HK-2 (cell line): ENCODE results near the gene TBX1.

Experiments used
- DNase-seq: peaks from one replicate; pipeline ENCODE4 v3.0.0-alpha.2; 2018; ENCODE audit not compliant: unreplicated experiment

The TBX1 gene

DNA sequence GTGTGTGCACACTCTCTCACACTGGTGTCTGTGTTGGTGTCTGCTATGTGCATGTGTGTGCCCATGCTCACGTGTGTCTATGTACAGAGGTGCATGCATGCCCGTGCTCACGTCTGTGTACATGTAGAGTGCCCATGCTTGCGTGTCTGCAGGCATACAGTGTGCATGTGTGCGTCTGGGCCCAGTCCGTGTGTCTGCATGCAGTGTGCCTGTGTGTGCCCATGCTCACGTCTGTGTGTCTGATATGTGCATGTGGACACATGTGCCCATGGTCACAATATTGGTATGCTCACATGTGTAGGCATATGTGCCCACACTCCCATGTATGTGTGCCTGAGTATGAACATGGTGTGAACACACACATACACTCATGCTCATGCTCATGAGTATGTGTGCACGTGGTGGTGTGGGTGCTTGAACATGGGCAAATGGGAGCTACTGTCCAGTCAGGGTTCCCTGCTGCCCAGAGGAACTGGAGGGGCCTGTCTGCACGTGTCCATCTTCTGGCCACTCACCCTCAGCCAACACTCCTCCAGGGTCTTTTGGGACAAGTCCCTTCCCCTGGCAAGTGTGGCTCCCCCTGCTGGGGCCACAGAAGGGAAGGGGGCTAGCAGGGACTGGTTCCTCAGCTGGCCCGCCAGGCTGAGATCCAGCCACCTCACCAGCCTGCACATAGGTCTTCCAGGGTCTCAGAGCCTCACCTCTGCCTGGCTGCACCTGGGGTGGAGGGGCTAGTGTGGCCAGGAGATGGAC, 7.3 kb upstream of the TBX1 start:
- no peak for DNase-seq

DNA sequence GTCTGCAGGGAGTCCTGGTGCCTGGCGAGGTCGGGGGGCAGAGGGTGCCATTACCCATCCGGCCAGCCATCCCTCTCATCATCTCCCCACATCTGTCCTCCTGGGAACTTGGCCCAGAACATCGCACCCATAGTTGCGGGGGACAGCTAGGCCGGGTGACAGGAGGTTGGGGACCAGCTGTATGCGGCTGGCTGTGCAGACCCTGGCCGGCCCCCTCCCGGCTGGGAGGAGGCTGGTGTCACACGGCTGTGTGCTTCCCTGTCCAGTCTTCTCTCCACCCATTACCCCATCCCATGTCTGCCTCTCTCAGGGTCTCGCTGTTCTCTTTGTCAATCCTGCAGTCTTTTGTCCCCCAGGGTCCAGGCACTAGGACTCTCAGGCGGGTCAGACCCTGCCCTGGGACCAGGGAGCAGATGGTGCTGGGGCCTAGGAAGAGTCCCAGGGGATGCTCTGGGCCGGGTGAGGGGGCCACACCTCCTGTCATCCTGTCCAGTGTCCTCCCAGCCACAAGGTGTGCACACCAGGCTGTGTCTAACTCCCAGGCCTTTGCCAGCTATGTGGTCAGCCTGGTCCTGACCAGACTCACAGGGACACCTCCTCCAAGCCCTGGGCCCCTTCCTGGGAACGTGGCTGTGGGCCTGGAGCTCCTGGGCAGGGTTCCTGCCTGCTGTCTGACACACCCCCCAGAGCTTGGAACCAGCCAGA, 6.4 kb upstream of the TBX1 start:
- no peak for DNase-seq

DNA sequence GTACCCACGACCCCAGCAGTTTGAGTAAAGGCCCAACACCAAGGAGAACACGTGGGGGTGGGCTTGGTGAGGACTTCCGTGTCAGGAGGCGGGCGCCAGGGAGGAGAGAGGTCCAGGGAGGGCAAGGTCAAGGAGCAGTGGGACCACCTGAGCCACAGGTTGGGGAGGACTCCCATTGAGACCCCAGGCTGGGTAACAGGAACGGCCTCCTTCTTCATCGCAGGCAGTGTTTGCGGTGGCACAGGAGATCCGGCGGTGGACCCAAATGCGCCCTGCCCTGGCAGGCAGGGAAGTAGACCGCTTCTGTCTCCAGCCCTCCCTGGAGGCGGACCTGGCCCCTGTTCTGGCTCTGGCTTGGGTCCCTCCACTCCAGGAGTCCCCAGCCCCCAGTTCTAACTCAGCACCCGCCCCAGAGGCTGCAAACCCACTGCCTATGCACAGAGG, 5.9 kb upstream of the TBX1 start:
- no peak for DNase-seq

- no peak for DNase-seq
Measured at GRCh38 chr22:19755145-19755710, 5.3 kb upstream of the TBX1 start.

GRCh38 chr22:19755722-19756287, 4.8 kb upstream of the TBX1 start:
- no peak for DNase-seq

DNA sequence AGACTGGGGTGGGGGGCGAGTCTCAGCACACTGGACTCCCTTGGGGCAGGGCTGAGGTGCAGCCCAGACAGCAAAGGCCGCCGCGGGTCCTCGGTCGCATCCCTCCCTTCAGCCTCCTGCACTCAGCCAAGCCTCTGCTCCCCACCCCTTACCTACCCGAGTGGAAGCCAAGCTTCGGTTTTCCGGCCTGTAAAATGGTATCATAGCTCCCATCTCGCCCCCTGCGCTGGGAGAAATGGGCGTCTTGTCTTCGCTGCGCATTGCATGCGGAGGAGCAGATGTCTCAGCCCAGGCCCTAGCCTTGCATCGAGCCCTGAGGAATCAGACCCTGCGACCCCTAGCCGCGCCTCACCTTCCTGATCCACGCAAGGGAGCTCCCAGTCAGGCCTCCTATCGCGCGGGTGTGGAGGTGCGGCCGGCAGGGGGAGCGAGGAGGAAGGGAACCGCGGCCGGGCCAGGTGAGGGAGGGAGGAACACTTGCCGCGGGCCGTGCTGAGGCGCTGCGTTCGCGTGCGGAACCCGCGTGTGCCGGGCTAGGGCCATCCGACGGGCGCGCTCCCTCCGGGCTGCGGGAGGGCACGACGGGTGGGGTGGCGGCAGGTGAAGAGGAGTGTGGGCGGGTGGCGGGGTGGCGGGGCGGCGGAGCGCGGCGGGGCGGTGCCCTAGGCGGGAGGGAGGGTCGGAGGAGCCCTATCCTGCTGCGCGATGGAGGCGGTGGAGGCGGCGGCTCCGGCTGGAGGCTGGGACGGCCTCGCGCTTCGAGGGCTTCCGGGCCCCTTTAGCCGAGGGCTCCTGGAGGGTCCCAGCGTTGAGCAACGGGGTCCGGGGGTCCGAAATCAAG, 4.1 kb upstream of the TBX1 start:
- peak; percentile 23 for DNase-seq

DNA sequence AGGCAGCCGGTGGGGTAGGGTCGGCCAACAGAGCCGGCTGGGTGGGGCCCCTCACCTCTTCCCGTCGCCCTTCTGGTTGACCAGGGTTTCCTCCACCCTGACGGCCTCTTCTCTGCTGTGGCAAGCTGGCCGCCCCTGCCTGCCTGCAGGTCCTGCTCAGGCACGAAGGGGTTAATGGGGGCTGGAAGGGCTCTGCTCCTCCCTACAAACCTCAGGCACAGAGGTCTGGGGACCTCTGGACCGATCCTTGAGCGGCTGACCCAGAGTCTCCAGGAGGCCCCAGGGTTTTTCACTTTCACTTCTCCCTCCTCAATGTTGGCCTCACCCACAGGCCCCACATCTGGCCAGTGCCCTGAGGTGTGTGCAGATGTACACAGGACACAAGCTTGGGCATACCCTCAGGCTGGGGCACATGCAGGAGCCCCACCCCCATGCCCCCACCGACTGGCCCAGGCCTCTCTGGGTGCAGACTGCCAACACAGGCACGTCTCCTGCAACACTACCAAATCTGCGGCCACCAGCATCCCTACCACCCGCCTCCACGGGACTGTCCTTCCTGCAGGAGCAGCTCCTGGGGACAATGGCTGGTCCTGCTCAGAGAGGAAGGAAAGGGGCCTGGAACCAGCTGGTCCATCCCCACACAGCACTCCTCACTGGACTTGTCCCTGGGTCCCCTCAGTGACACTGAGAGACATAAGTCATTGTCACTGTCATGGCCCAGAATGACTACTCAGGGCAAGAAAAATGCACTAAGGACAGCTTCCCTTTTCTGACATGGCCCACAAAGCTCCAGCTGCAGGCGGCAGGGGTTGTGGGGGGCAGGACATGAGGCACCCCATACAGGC, 3.2 kb upstream of the TBX1 start:
- DNase-seq = no peak

DNA sequence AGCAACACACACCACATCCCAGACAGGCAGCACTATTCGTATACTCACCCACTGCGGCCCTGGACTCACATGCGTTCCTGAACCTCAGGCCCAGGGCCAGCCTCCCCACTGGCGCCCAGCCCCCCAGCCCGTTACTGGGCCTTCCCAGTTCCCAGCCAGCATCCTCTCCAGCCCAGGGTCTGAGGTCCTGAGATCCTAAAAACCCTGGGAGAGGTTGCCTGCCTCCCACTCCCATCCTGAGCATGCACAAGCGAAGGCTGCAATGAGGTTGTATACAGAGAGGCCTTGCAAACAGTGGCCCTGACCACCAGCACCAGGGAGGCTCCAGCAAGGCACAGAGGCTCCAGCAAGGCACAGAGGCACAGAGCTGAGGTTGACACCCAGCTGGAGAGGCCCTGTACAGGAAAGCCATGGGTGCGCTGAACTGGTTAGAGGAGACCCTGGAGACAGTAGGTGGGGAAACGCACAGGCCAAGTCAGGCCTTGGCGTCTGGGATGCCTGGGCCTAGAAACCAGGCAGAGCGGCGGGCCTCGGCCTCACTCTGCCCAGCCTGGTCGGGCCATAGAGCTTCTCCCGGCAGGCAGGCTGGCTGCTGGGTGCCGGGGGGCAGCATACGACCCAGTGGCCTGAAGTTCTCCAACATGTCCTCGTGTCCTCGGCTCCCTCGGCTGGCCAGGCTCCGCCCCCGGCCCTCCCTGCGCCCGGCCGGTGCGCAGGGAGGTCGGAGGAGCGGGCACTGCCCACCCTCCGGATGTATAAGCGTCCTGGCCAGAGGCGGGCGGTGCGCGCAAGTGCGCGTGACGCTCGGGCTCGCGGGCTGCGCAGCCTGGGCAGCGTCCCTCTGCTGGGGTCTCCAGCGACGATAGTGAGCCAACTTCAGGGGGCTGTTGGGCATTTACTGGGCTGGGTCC, 2.3 kb upstream of the TBX1 start:
- no peak for DNase-seq

DNA sequence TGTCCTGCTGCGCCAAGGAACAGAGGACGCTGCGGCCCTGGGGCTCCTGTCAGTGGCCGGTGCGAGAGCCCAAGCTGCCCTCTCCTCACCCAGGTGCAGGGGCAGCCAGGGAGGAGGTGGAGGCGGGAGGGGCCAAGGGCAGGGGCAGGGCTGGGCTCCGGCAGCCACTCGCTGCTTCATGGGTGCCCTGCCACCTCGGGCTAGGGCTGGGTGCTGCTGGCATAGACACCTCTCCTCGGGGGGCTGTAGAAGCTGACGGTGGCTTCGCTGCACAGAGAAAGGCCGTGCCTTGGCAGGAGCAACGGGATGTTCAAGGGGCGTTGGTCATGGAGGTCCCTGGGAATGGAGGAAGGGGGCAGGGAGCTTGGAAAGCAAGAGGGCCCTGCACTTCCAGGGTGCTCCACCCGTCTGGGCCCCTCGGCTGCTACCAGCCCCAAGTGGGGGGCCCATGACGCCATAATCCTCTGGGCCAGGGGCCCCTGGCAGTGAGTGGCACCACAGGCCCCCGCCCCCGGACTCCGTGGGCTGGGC, 1.6 kb upstream of the TBX1 start:
- no peak for DNase-seq

- no peak for DNase-seq
Measured at GRCh38 chr22:19759427-19760057, 1.0 kb upstream of the TBX1 start.

DNA sequence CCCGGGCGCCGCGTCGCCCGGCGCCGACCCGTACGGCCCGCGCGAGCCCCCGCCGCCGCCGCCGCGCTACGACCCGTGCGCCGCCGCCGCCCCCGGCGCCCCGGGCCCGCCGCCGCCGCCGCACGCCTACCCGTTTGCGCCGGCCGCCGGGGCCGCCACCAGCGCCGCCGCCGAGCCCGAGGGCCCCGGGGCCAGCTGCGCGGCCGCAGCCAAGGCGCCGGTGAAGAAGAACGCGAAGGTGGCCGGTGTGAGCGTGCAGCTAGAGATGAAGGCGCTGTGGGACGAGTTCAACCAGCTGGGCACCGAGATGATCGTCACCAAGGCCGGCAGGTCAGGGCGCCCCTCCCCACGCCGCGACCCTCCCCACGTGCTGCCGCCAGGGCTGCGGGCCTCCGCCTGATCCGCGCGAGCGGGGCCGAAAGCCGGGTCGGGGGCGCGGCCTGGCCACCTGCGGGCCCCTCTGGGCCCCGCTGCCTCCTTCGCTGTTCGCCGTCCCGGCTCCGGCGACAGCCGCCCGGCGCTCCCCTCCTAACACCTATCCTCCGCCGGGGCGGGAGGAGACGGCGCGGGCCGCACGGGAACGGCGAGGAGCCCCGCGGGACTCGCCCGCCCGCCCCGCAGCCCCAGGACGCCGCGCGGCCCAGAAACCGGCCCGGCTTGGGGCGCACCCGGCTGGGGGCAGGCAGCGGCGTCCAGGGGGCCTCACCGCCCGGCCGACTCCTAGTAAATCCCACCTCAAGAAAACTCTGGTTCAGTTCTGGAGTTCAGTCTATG, 560 bp downstream of the TBX1 start:
- DNase-seq = no peak

DNA sequence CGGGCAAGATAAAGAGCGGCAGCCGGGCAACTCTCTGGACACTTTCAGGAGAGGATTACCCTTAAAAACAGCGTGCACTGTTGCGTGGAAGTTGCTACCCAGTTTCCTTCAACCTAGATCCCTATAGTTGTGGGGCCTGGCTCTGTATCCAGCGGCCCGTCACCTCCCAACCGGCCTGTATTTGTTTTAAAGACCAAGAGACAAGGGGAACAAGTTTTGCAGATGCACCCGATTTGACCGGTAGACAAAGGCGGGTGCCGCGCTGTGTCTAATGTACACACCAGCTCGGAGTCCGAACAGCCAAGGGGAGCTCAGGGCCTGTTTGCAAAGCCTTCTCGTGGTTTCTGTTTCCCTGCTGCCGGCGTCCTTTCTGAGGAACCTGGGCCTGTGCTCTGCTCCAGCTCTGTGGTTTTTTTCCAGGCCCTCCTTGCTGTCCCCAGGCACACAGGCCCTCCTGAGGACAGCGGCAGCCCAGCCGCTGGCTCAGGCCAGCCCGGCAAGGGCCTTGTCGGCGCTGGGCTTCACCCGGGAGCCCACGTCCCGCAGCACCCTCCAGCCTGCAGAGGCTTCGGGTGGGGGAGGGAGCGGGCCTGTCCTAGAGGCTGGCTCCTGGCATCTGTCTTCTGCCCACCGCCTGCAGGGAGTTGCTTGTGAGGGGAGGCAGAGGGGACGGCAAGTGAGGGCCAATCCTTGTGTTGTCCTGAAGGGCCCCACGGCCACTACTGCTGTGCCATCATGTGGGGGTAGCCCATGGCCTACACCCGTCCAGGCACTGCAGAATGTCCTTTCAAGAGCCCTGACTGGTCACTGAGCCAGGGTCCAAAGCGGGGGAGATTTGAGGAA, 1.4 kb downstream of the TBX1 start:
- DNase-seq = no peak

DNA sequence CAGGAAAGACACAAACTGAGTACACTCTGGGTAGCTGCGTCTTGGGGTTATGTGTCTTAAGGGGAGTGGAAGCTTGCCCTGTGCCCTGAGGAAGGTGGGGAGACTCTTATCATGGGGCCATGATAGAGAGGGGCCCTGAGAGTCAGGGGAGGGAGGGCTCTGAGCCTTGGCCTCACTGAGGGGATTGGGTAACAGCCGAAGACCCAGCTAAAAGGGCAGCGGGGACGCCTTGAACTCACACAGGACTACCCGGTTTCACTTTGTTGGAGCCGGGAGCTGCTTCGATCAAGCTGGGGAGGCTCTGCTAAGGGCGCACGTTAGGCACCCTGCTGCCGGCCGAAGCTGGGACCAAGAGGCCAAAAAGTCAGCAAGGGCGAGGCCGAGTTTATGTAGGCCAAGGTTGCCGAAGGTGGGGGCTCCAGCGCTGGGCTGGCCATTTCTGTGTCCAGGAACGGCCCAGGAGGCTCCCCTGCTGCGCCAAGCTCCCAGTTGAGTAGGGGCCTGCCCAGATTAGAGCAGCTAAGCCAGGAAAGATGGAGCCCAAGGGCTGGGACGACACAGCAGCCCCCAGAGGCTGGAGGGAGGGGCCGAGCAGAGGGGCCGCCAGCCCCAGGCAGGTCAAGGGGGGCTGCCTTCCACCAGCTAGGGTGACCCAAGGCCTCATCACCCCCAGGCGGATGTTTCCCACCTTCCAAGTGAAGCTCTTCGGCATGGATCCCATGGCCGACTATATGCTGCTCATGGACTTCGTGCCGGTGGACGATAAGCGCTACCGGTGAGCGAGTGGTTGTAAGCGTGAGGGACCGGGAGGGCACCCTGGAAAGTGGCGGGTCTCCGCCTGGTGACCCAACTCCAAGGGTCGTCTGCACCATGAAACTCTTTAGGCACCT, 2.2 kb downstream of the TBX1 start:
- no peak for DNase-seq

GRCh38 chr22:19763458-19764298, 3.1 kb downstream of the TBX1 start:
- no peak for DNase-seq

- DNase-seq = no peak
Measured at GRCh38 chr22:19764299-19764593, 3.7 kb downstream of the TBX1 start.
